ENCODE data around the gene URB1.

- TF ChIP-seq, protein P1, sequence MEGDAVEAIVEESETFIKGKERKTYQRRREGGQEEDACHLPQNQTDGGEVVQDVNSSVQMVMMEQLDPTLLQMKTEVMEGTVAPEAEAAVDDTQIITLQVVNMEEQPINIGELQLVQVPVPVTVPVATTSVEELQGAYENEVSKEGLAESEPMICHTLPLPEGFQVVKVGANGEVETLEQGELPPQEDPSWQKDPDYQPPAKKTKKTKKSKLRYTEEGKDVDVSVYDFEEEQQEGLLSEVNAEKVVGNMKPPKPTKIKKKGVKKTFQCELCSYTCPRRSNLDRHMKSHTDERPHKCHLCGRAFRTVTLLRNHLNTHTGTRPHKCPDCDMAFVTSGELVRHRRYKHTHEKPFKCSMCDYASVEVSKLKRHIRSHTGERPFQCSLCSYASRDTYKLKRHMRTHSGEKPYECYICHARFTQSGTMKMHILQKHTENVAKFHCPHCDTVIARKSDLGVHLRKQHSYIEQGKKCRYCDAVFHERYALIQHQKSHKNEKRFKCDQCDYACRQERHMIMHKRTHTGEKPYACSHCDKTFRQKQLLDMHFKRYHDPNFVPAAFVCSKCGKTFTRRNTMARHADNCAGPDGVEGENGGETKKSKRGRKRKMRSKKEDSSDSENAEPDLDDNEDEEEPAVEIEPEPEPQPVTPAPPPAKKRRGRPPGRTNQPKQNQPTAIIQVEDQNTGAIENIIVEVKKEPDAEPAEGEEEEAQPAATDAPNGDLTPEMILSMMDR (IDR thresholded peaks at IDR 0.05; ENCODE audit: low read length) = no peak
- no peak for TF ChIP-seq EZH2 (IDR thresholded peaks at IDR 0.05; ENCODE audit: borderline replicate concordance, low read length)
These were observed 33.8 kb upstream of the URB1 start for GRCh38 chr21:32426592-32427051.
